Measurements from ENCODE around the gene FAM24B. TPM values are rescaled to one million over a fixed set of nuclear protein-coding genes. Genes with fewer than 3 reads are reported as not detected.
"Not testable (repeated sequence)": the region's sequence is repeated elsewhere in the genome, so short reads cannot be mapped to it uniquely, and the experiment has no call there.

FAM24B gene, protein sequence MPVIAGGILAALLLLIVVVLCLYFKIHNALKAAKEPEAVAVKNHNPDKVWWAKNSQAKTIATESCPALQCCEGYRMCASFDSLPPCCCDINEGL
- total RNA-seq: 10 to 100 TPM; 11.5 to 12.5 TPM

DNA sequence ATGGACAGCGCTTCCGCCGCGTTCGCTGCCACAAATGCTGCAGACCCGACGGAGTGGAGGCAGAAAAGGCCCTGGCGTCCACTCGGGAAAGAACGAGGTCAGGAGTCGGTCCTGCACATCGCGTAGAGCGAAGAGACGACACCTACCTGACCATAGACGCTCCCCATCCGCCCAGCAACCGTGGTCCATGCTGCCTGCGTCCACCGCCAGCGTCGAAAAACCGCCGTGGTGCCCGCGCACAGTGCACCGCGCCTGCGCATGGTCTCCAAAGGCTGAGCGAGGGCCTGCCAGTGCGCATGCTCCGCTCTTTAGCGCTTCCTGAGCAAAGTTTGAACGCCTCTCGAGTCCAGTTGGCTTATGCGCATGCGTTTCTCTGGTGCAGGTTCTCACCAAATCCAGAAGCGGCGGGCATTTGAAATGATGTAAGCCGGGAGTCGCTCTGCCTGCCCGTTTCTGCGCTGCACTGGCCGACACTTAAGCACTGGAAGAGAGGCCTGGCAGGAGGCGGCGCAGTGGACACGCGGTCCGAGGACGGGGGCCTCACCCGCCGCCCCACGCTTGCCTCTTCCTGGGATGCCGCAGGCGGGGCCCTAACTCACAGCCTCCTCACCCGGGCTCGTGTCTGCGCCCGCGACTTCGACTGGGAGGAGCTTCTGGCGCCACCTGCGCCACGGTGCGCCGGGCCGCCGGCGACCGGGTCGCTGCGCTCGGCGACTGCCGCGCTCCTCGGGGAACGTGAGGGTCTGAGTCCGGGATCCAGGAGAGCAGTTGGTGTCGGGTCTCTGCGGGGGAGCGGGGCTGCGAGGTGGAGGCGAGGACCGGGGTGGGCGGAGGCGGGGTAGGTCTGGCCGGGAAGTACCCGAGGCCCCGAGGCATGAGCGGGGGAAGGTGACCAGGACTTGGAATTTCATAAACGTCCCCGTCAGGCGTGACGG is at the start of gene FAM24B:
Gene FAM24B, minus strand, starts transcription at position 243 of the 935 bp plus-strand sequence. CDS start 29,066 bp downstream, outside the sequence.
- ChIA-PET CTCF (no interaction called here), POLR2A (interaction anchor here (1.0 to 1.9 kb wide), 5 partner anchors 28 to 128 kb away, joined by 3 to 10 read pairs (median 5); partner anchors contain the start of gene PSTK)
- peak; percentile 95 for DNase-seq
- Mint-ChIP-seq H3K4me3 (peak within 1 kb of the TSS; percentile 86), H3K9me3 (peaks cover 4% of the 10 kb centered on the region), H3K36me3 (ENCODE audit: low read depth) (peaks cover 45% of the 10 kb centered on the region), H3K4me1 (peaks cover 51% of the 10 kb centered on the region), H3K27ac (peak within 1 kb of the TSS; percentile 77), H3K27me3 (no peaks in the 10 kb centered on the region)

DNA sequence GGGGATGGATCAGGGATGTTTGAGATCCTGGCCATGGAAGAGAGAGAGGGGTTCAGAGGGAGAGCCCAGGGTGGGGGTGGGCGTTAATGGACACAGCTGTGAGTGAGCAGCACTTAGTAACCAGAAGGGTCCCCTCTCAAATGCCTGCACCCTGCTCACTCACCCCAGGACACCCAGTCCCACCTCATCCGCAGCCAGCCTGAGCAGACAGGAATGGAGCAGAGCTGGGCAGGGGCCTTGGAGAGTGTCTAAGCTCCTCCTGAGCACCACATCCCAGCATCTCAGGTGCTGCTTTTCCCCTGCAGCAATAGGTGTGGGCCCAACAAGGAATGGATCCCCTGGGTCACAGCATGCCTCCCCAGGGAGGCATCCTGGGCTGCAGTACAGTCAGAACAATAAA is 36.3 kb upstream of the FAM24B start:
- Mint-ChIP-seq H3K4me3 (no peak overlapping the region), H3K27ac (no peak overlapping the region), H3K4me1 (no peaks in the 10 kb centered on the region), H3K27me3 (no peaks in the 10 kb centered on the region), H3K36me3 (ENCODE audit: low read depth) (no peaks in the 10 kb centered on the region), H3K9me3 (peaks cover under 1% of the 10 kb centered on the region)
- ChIA-PET POLR2A (no interaction called here), CTCF (no interaction called here)
- DNase-seq: no peak

DNA sequence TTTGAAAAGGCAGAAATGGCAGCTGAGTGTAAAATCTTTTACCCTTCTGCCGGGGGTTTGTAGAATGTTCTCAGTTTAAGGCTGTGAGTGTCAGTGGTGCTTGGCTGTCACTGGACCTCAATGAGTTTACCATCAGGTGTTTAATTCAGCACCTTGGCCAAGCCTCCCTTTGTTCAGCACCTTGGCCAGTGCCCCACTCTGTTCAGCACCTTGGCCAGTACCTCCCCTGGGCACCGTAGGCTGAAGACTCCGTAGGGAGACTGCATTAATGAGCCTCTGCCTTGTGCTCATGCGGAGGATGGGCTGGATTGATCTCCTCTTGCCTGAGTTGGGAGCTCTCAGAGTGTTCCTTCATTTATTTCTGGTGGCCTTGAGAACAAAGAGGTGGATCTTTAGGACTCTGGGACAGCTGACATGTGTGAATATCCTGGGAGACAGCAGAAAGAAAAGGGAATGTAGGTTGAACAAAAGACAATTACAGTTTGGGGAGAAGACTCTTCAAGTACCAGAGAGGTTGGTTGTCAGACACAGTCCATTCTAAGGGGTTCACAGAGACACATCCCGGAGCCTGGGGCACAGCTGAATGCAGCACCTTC is 32.6 kb upstream of the FAM24B start:
- no peak overlapping the region for H3K4me3 Mint-ChIP-seq
- CTCF ChIA-PET: no interaction called here

DNA sequence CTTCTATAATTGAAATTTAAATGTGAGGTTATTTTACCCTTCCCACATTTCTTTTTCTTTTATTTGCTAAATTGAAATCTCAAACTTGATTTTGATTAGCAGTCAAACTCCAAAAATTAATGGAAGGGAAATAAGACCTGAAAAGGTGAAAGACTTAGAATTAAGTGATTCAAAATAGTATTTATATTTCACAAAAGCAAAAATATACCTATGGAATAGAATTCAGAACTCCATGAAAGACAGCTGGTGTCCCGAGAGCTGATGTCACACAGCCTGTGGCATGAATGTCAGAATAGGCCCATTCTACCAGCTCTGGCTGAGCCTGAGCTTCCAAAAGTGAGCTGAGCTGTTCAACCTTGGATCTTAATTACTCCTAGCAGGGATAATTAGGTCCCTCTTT is 30.9 kb upstream of the FAM24B start, which contains the start of gene FAM24A:
Gene FAM24A, plus strand, starts transcription at position 301 of the 400 bp plus-strand sequence. CDS start 1,025 bp downstream, outside the sequence.
- POLR2A ChIA-PET: interaction anchor here (1.5 kb wide), 1 partner anchor 34 kb away, joined by 3 read pairs; no protein-coding TSS in a partner anchor
- no peaks in the 10 kb centered on the region for H3K4me1 Mint-ChIP-seq
- no peak within 1 kb of the TSS for H3K4me3 Mint-ChIP-seq
- CTCF ChIA-PET: no interaction called here
- no peaks in the 10 kb centered on the region for H3K9me3 Mint-ChIP-seq
- no peak for DNase-seq
- H3K36me3 Mint-ChIP-seq (ENCODE audit: low read depth): no peaks in the 10 kb centered on the region
- H3K27ac Mint-ChIP-seq: no peak within 1 kb of the TSS
- H3K27me3 Mint-ChIP-seq: peaks cover 3% of the 10 kb centered on the region

More for the DNA sequence above, 32.6 kb upstream of the FAM24B start:
- H3K27ac Mint-ChIP-seq: no peak overlapping the region
- no peaks in the 10 kb centered on the region for H3K36me3 Mint-ChIP-seq (ENCODE audit: low read depth)
- H3K4me1 Mint-ChIP-seq: no peaks in the 10 kb centered on the region
- DNase-seq: peak; percentile 69
- peaks cover 2% of the 10 kb centered on the region for H3K27me3 Mint-ChIP-seq
- POLR2A ChIA-PET: no interaction called here
- H3K9me3 Mint-ChIP-seq: no peaks in the 10 kb centered on the region

- H3K4me3 Mint-ChIP-seq; H3K36me3 Mint-ChIP-seq (ENCODE audit: low read depth); DNase-seq; POLR2A ChIA-PET; H3K9me3 Mint-ChIP-seq; H3K27ac Mint-ChIP-seq; CTCF ChIA-PET; H3K4me1 Mint-ChIP-seq: not testable (repeated sequence)
- H3K27me3 Mint-ChIP-seq: peaks cover 23% of the 10 kb centered on the region
These were observed 24.5 kb upstream of the FAM24B start for GRCh38 chr10:122903861-122904260.

- ChIA-PET CTCF (no interaction called here), POLR2A (no interaction called here)
- peaks cover 5% of the 10 kb centered on the region for H3K4me1 Mint-ChIP-seq
These were observed 15.0 kb upstream of the FAM24B start for GRCh38 chr10:122894261-122894944.

DNA sequence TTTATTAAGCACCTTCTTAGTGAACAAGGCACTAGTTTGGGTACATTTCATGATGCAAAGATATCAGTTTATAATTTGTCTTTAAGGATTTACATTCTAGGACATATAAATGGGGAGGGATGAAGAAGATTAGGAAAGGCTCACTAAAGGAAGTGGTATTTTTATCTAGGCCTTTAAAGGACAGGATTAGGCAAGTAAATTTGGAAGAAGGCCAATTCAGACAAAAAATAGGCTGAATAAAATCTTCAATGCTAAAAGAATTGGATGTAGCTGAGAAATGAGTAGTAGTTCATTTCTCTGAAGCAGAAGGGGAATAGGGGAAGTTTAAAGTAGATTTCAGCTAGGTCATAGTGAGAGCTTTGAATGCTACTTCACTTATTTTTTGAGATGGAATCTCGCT is 4.8 kb upstream of the FAM24B start:
- DNase-seq: no peak
- H3K36me3 Mint-ChIP-seq (ENCODE audit: low read depth): peaks cover 11% of the 10 kb centered on the region
- ChIA-PET POLR2A (no interaction called here), CTCF (no interaction called here)
- H3K27ac Mint-ChIP-seq: no peak overlapping the region
- H3K4me1 Mint-ChIP-seq: peaks cover 24% of the 10 kb centered on the region
- no peaks in the 10 kb centered on the region for H3K27me3 Mint-ChIP-seq
- no peaks in the 10 kb centered on the region for H3K9me3 Mint-ChIP-seq
- H3K4me3 Mint-ChIP-seq: no peak overlapping the region

More at GRCh38 chr10:122894261-122894944, 15.0 kb upstream of the FAM24B start:
- Mint-ChIP-seq H3K27me3 (no peaks in the 10 kb centered on the region), H3K27ac (no peak overlapping the region), H3K4me3 (no peak overlapping the region), H3K9me3 (no peaks in the 10 kb centered on the region), H3K36me3 (ENCODE audit: low read depth) (peaks cover 4% of the 10 kb centered on the region)
- DNase-seq: no peak

DNA sequence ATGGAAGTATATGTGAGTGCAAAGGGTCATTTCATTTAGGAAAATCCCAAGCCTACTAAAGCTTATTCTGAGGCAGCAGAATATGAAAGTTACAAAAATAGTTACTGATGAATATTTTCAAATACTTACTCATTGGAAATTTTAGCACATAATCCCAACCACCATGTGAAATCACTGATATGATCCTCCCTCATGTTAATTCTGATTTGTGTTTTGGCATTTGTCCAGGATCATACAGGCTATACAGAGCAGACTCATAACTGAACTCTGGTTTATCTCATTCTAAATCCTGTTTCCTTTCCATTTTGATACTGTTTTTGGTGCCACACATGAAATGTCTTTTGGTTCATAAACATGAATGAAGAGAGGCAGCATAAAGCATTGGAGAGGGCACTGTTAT is 3.4 kb upstream of the FAM24B start:
- Mint-ChIP-seq H3K4me1 (peaks cover 36% of the 10 kb centered on the region), H3K36me3 (ENCODE audit: low read depth) (peaks cover 18% of the 10 kb centered on the region), H3K27ac (no peak overlapping the region), H3K9me3 (no peaks in the 10 kb centered on the region), H3K27me3 (no peaks in the 10 kb centered on the region), H3K4me3 (no peak overlapping the region)
- DNase-seq: no peak
- CTCF ChIA-PET: no interaction called here
- POLR2A ChIA-PET: no interaction called here

GRCh38 chr10:122878799-122879338 is 512 bp downstream of the FAM24B start:
- peaks cover 45% of the 10 kb centered on the region for H3K36me3 Mint-ChIP-seq (ENCODE audit: low read depth)
- ChIA-PET POLR2A (interaction anchor here (0.6 to 1.4 kb wide), 3 partner anchors 27 to 375 kb away, joined by 4 to 5 read pairs (median 4); partner anchors contain the start of gene C10orf88), CTCF (no interaction called here)
- DNase-seq: peak; percentile 24
- H3K27ac Mint-ChIP-seq: peak overlapping the region; percentile 77
- no peaks in the 10 kb centered on the region for H3K27me3 Mint-ChIP-seq
- peaks cover 51% of the 10 kb centered on the region for H3K4me1 Mint-ChIP-seq
- H3K4me3 Mint-ChIP-seq: peak overlapping the region; percentile 86
- H3K9me3 Mint-ChIP-seq: peaks cover 4% of the 10 kb centered on the region

GRCh38 chr10:122877264-122877663 is 2.1 kb downstream of the FAM24B start:
- CTCF ChIA-PET: interaction anchor here (0.9 kb wide), 1 partner anchor 103 kb away, joined by 3 read pairs; the partner anchor contains the start of gene PSTK

GRCh38 chr10:122876467-122876855 is 2.9 kb downstream of the FAM24B start:
- POLR2A ChIA-PET: interaction anchor here (1.1 kb wide), 1 partner anchor 34 kb away, joined by 3 read pairs; the partner anchor contains the start of gene FAM24A
- Mint-ChIP-seq H3K27ac (no peak overlapping the region), H3K4me3 (no peak overlapping the region), H3K4me1 (peaks cover 45% of the 10 kb centered on the region), H3K36me3 (ENCODE audit: low read depth) (peaks cover 49% of the 10 kb centered on the region), H3K9me3 (peaks cover 8% of the 10 kb centered on the region), H3K27me3 (no peaks in the 10 kb centered on the region)
- CTCF ChIA-PET: no interaction called here
- DNase-seq: no peak

More at GRCh38 chr10:122877264-122877663, 2.1 kb downstream of the FAM24B start:
- DNase-seq: no peak
- H3K27ac Mint-ChIP-seq: no peak overlapping the region
- H3K4me3 Mint-ChIP-seq: peak overlapping the region; percentile 41
- H3K27me3 Mint-ChIP-seq: no peaks in the 10 kb centered on the region
- peaks cover 45% of the 10 kb centered on the region for H3K36me3 Mint-ChIP-seq (ENCODE audit: low read depth)
- POLR2A ChIA-PET: interaction anchor here (0.6 to 1.1 kb wide), 2 partner anchors 34 to 76 kb away, joined by 3 read pairs; partner anchors contain the start of gene FAM24A
- peaks cover 4% of the 10 kb centered on the region for H3K9me3 Mint-ChIP-seq
- H3K4me1 Mint-ChIP-seq: peaks cover 45% of the 10 kb centered on the region

- H3K27me3 Mint-ChIP-seq: no peaks in the 10 kb centered on the region
- H3K27ac Mint-ChIP-seq: no peak overlapping the region
- H3K9me3 Mint-ChIP-seq: peaks cover 8% of the 10 kb centered on the region
- ChIA-PET POLR2A (interaction anchor here (1.1 kb wide), 1 partner anchor 35 kb away, joined by 3 read pairs; the partner anchor contains the start of gene FAM24A), CTCF (no interaction called here)
- H3K4me3 Mint-ChIP-seq: no peak overlapping the region
- peaks cover 49% of the 10 kb centered on the region for H3K36me3 Mint-ChIP-seq (ENCODE audit: low read depth)
- peaks cover 42% of the 10 kb centered on the region for H3K4me1 Mint-ChIP-seq
- no peak for DNase-seq
These were observed 3.4 kb downstream of the FAM24B start for GRCh38 chr10:122875843-122876466.

Data from activated CD4-positive, alpha-beta memory T cell treated with anti-CD3 and anti-CD28 coated beads, Interleukin-2, amount 10 ng/mL, durations not matched to agents 7 days and 5 days (primary cell).